GM12873 (cell line): Measurements from ENCODE around the gene NEK10.
A peak's percentile ranks its signal among the peaks of the same experiment; 100 is the strongest.

Experiments
- CTCF ChIP-seq: IDR thresholded peaks from 2 replicates; pipeline ENCODE4 v1.5.1; 2012; ENCODE audit warnings: low read depth, mild to moderate bottlenecking, moderate library complexity, low read length, control low read depth; ENCODE audit not compliant: insufficient read depth; ENCODE audit errors: missing control alignments

The NEK10 gene

GRCh38 chr3:27253391-27253790 is 115.8 kb downstream of the NEK10 start:
- no peak for TF ChIP-seq CTCF

GRCh38 chr3:27252646-27253045 is 116.5 kb downstream of the NEK10 start:
- no peak for TF ChIP-seq CTCF

GRCh38 chr3:27244374-27244773 is 124.8 kb downstream of the NEK10 start:
- TF ChIP-seq CTCF, result peak; percentile 38

GRCh38 chr3:27239951-27240350 is 129.2 kb downstream of the NEK10 start:
- no peak for TF ChIP-seq CTCF

GRCh38 chr3:27228805-27229204 is 140.4 kb downstream of the NEK10 start:
- TF ChIP-seq CTCF, result peak; percentile 30

- TF ChIP-seq CTCF, result no peak
These were observed 145.0 kb downstream of the NEK10 start for GRCh38 chr3:27224197-27224596.

- no peak for TF ChIP-seq CTCF
These were observed 147.8 kb downstream of the NEK10 start for GRCh38 chr3:27221264-27221932.
